Esophagus muscularis mucosa (tissue), 4 donors: Measurements from ENCODE around the gene ESCO1. TPM values are rescaled to one million over a fixed set of nuclear protein-coding genes. Genes with fewer than 3 reads are reported as not detected.

ENCODE experiments used
- DNase-seq: peaks from one replicate; pipeline ENCODE4 v3.0.0-alpha.2; 2017; ENCODE audit errors: extremely low spot score
- H3K27ac ChIP-seq, 4 donors: fragments of 200-600 bp; sonication (generic); replicated peaks in 1 of 4; 1 replicate in 3 of 4; 2 replicates in 1 of 4; pipeline ENCODE4 v1.5.1; 2016 to 2019; ENCODE audit warnings: mild to moderate bottlenecking in 1 of 4
- H3K27me3 ChIP-seq, 4 donors: fragments of 200-600 bp; sonication (generic); one replicate each; pipeline versions ENCODE4 v1.5.1 to v1.6.0; 2016 to 2019
- H3K36me3 ChIP-seq, 4 donors: fragments of 200-600 bp; sonication (generic); one replicate each; pipeline ENCODE4 v1.5.1; 2016 to 2019
- H3K4me1 ChIP-seq, 4 donors: fragments of 200-600 bp; sonication (generic); one replicate each; pipeline ENCODE4 v1.5.1; 2016 to 2019
- H3K4me3 ChIP-seq, 4 donors: fragments of 200-600 bp; sonication (generic); 1 replicate in 2 of 4; 2 replicates in 2 of 4; pipeline ENCODE4 v1.5.1; 2016 to 2019; ENCODE audit warnings: mild to moderate bottlenecking in 4 of 4, moderate library complexity in 1 of 4
- H3K9me3 ChIP-seq, 4 donors: fragments of 200-600 bp; sonication (generic); 1 replicate in 3 of 4; 2 replicates in 1 of 4; pipeline ENCODE4 v1.5.1; 2016 to 2019
- CTCF ChIP-seq, 3 experiments: fragments of 200-600 bp in 2 of 3; fragments of 450-650 bp in 1 of 3; sonication (generic) in 2 of 3; IDR thresholded peaks; one replicate each; pipeline ENCODE4 v1.5.1; 2017 to 2019; ENCODE audit warnings: antibody characterized with exemption in 3 of 3, mild to moderate bottlenecking in 2 of 3, moderate library complexity in 1 of 3
- EP300 ChIP-seq: sonication (generic); formaldehyde crosslinking; IDR thresholded peaks from one replicate; pipeline ENCODE4 v1.6.1; 2017; ENCODE audit warnings: antibody characterized with exemption
- POLR2A ChIP-seq: fragments of 450-650 bp; IDR thresholded peaks from one replicate; pipeline ENCODE4 v1.6.1; 2017; ENCODE audit warnings: antibody characterized with exemption, moderate library complexity, mild to moderate bottlenecking, low read depth
- POLR2AphosphoS5 ChIP-seq, 2 donors: sonication (generic); formaldehyde crosslinking; IDR thresholded peaks; one replicate each; pipeline ENCODE4 v1.6.1; 2017; ENCODE audit warnings: antibody characterized with exemption in 2 of 2
- WGBS: methylation state at CpG from one replicate; pipeline ENCODE4 v1.1.5; 2018; 5-methylcytosine and 5-hydroxymethylcytosine counted together
- intact Hi-C: fragments of 100-400 bp; cut with DNase I; formaldehyde crosslinking; loops from one replicate; pipeline ENCODE4 v1.15.1; 2023
- total RNA-seq, 4 donors: library from RNA; depleted of rRNA; stranded (reverse); fragments of >200 nt; gene quantifications; one replicate each; pipeline versions ENCODE4 v1.1.0 to v1.2.1, GENCODE V29; 2016

The ESCO1 gene
- total RNA-seq, 4 donors from 2014 or later, result 12.6 to 19.5 (median 15.0) TPM

- Histone ChIP-seq H3K9me3 (no peaks in the 10 kb centered on the region), H3K27me3 (no peaks in the 10 kb centered on the region), H3K4me3 (no peak overlapping the region), H3K36me3 (peaks cover 4 to 69% (median 34%) of the 10 kb centered on the region in 4 donors), H3K4me1 (no peaks in the 10 kb centered on the region), H3K27ac (no peak overlapping the region)
- intact Hi-C loops, result no loop called here
- no peak for DNase-seq
- no peak for TF ChIP-seq EP300
- TF ChIP-seq POLR2AphosphoS5 (IDR thresholded peaks at IDR 0.05), result no peak
- TF ChIP-seq CTCF (IDR thresholded peaks at IDR 0.05), result no peak
- no peak for TF ChIP-seq POLR2A
- 93% methylated on average over 11 of the region's 11 CpGs for WGBS
Observed at GRCh38 chr18:21550510-21550970, 50.0 kb downstream of the ESCO1 start.

GRCh38 chr18:21548647-21549046 is 51.9 kb downstream of the ESCO1 start:
- intact Hi-C loops, result no loop called here
- no peak overlapping the region for H3K27ac ChIP-seq
- peaks cover 4 to 73% (median 37%) of the 10 kb centered on the region in 4 donors for H3K36me3 ChIP-seq
- H3K27me3 ChIP-seq, result no peaks in the 10 kb centered on the region
- DNase-seq, result no peak
- 100% methylated on average over 2 of the region's 2 CpGs for WGBS
- H3K4me3 ChIP-seq, result no peak overlapping the region
- no peaks in the 10 kb centered on the region for H3K9me3 ChIP-seq
- no peaks in the 10 kb centered on the region for H3K4me1 ChIP-seq
- TF ChIP-seq POLR2AphosphoS5 (IDR thresholded peaks at IDR 0.05) (no peak), EP300 (no peak), POLR2A (no peak), CTCF (IDR thresholded peaks at IDR 0.05) (no peak)

GRCh38 chr18:21546423-21546822 is 54.1 kb downstream of the ESCO1 start:
- Histone ChIP-seq H3K4me1 (no peaks in the 10 kb centered on the region), H3K27ac (no peak overlapping the region), H3K9me3 (no peaks in the 10 kb centered on the region), H3K27me3 (no peaks in the 10 kb centered on the region), H3K4me3 (no peak overlapping the region), H3K36me3 (peaks cover 4 to 64% (median 31%) of the 10 kb centered on the region in 4 donors)
- WGBS, result 94% methylated on average over 5 of the region's 5 CpGs
- no peak for DNase-seq
- intact Hi-C loops, result no loop called here
- TF ChIP-seq EP300, result no peak
- TF ChIP-seq CTCF (IDR thresholded peaks at IDR 0.05), result no peak
- TF ChIP-seq POLR2AphosphoS5 (IDR thresholded peaks at IDR 0.05), result no peak
- no peak for TF ChIP-seq POLR2A

GRCh38 chr18:21538230-21538629 is 62.3 kb downstream of the ESCO1 start:
- peaks cover 18 to 67% (median 43%) of the 10 kb centered on the region in 4 donors for H3K36me3 ChIP-seq
- WGBS, result 97% methylated on average over 3 of the region's 3 CpGs

More at GRCh38 chr18:21538230-21538629, 62.3 kb downstream of the ESCO1 start:
- Histone ChIP-seq H3K9me3 (no peaks in the 10 kb centered on the region), H3K4me1 (peaks cover 0 to 9% (median 0%) of the 10 kb centered on the region in 4 donors), H3K4me3 (no peak overlapping the region), H3K27ac (no peak overlapping the region), H3K27me3 (no peaks in the 10 kb centered on the region)
- DNase-seq, result no peak
- intact Hi-C loops, result no loop called here
- TF ChIP-seq EP300, result no peak
- TF ChIP-seq POLR2A, result no peak
- TF ChIP-seq CTCF (IDR thresholded peaks at IDR 0.05), result no peak
- TF ChIP-seq POLR2AphosphoS5 (IDR thresholded peaks at IDR 0.05), result no peak
